Embryonic facial prominence (tissue), 1 donor: ENCODE measurements around the gene LIG1.
"Not testable (repeated sequence)": the region's sequence is repeated elsewhere in the genome, so short reads cannot be mapped to it uniquely, and the experiment has no call there.

ENCODE experiments used
- DNase-seq: peaks from one replicate; pipeline ENCODE4 v3.0.0-alpha.2; 2016; ENCODE audit errors: extremely low spot score

Gene LIG1

GRCh38 chr19:48081106-48081505 is 89.0 kb downstream of the LIG1 start:
- no peak for DNase-seq

GRCh38 chr19:48070177-48070769 is 99.9 kb downstream of the LIG1 start:
- not testable (repeated sequence) for DNase-seq

- no peak for DNase-seq
These were observed 100.7 kb downstream of the LIG1 start for GRCh38 chr19:48069435-48069834.
